Endothelial cell of umbilical vein (primary cell): ENCODE measurements around the gene AKNA. TPM values are rescaled to one million over a fixed set of nuclear protein-coding genes. Genes with fewer than 3 reads are reported as not detected.

Source experiments
- BruUV-seq: library from RNA; stranded (reverse); fragments of 400-500 nt; replicated peaks from 2 replicates; lab custom pipeline; 2021; lab: Mats Ljungman, UMichigan
- CTCF ChIA-PET: fragments of 300-600, 350-600 bp; sonication (Branson Sonifier 250); formaldehyde crosslinking; loops from one replicate; lab custom pipeline; 2021; ENCODE audit warnings: antibody characterized with exemption, inconsistent platforms; lab: Charles Lee
- POLR2A ChIA-PET: fragments of 300-600, 350-600 bp; sonication (Branson Sonifier 250); formaldehyde crosslinking; loops from one replicate; lab custom pipeline; 2021; ENCODE audit warnings: antibody characterized with exemption, inconsistent platforms; lab: Charles Lee
- DNase-seq: peaks from one replicate; pipeline ENCODE4 v3.0.0-alpha.2; 2011; ENCODE audit warnings: low read depth, low spot score
- FAIRE-seq: peaks from 2 replicates; lab custom pipeline; 2011; peaks lifted over from hg19 to GRCh38; lab: Jason Lieb, UNC
- H2AFZ ChIP-seq: 2 replicates; pipeline ENCODE4 v1.6.0; 2012; ENCODE audit warnings: low read depth, low read length, control low read depth, inconsistent platforms
- H3K27ac ChIP-seq: 2 replicates; pipeline ENCODE4 v1.5.1; 2011; ENCODE audit warnings: low read depth, mild to moderate bottlenecking, control low read depth, low read length, moderate library complexity; ENCODE audit not compliant: insufficient read depth
- H3K27me3 ChIP-seq, 2 experiments: 2 replicates each; pipeline versions ENCODE4 v1.6.0 to v1.6.1; 2011; ENCODE audit warnings: low read length in 2 of 2, mixed read lengths in 1 of 2; ENCODE audit not compliant: control insufficient read depth in 2 of 2, insufficient read depth in 2 of 2
- H3K36me3 ChIP-seq, 2 experiments: 2 replicates in 1 of 2; 3 replicates in 1 of 2; pipeline ENCODE4 v1.5.1; 2011; ENCODE audit warnings: low read length in 2 of 2, mild to moderate bottlenecking in 1 of 2, moderate library complexity in 1 of 2; ENCODE audit not compliant: control insufficient read depth in 2 of 2, insufficient read depth in 2 of 2; ENCODE audit errors: extremely low read depth in 1 of 2
- H3K4me1 ChIP-seq: 3 replicates; pipeline ENCODE4 v1.5.1; 2011; ENCODE audit warnings: mild to moderate bottlenecking, low read length; ENCODE audit not compliant: control insufficient read depth, insufficient read depth; ENCODE audit errors: extremely low read depth
- H3K4me2 ChIP-seq: 2 replicates; pipeline ENCODE4 v1.6.1; 2011; ENCODE audit warnings: low read length, control low read depth, mixed read lengths; ENCODE audit not compliant: insufficient read depth
- H3K4me3 ChIP-seq, 3 experiments: fragments of 200-600 bp in 1 of 3; sonication (generic), shearing (Covaris generic) in 1 of 3; replicated peaks in 1 of 3; 2 replicates each; pipeline ENCODE4 v1.5.1; 2011 to 2016; ENCODE audit warnings: control low read depth in 3 of 3, low read length in 3 of 3, mild to moderate bottlenecking in 2 of 3, inconsistent platforms in 1 of 3, low read depth in 1 of 3, moderate library complexity in 1 of 3; ENCODE audit not compliant: insufficient read depth in 1 of 3
- H3K79me2 ChIP-seq: 2 replicates; pipeline ENCODE4 v1.6.0; 2012; ENCODE audit warnings: low read length, inconsistent platforms; ENCODE audit not compliant: control insufficient read depth, insufficient read depth
- H3K9ac ChIP-seq: replicated peaks from 2 replicates; pipeline ENCODE3; 2011; ENCODE audit warnings: low read length, control low read depth; ENCODE audit not compliant: insufficient read depth; ENCODE audit errors: extremely low read depth
- H3K9me1 ChIP-seq: replicated peaks from 3 replicates; pipeline ENCODE4 v1.6.0; 2011; ENCODE audit warnings: mild to moderate bottlenecking, low read length; ENCODE audit not compliant: control insufficient read depth, insufficient read depth; ENCODE audit errors: extremely low read depth
- H3K9me3 ChIP-seq: replicated peaks from 2 replicates; pipeline ENCODE4 v1.5.1; 2012; ENCODE audit warnings: low read length, inconsistent platforms; ENCODE audit not compliant: control insufficient read depth, insufficient read depth
- H4K20me1 ChIP-seq: replicated peaks from 2 replicates; pipeline ENCODE3; 2011; ENCODE audit warnings: mild to moderate bottlenecking, low read length; ENCODE audit not compliant: control insufficient read depth, insufficient read depth; ENCODE audit errors: extremely low read depth
- EZH2 ChIP-seq: IDR thresholded peaks from 2 replicates; pipeline ENCODE4 v1.6.1; 2012; ENCODE audit warnings: borderline replicate concordance, low read depth, mild to moderate bottlenecking, moderate library complexity, low read length, inconsistent platforms; ENCODE audit not compliant: severe bottlenecking
- FOS ChIP-seq: IDR thresholded peaks from 2 replicates; pipeline ENCODE4 v1.6.1; 2011; ENCODE audit warnings: mild to moderate bottlenecking, low read length, moderate library complexity, borderline replicate concordance; ENCODE audit not compliant: insufficient read depth
- GATA2 ChIP-seq: IDR thresholded peaks from 2 replicates; pipeline ENCODE4 v1.7.0; 2011; ENCODE audit warnings: low read depth, mild to moderate bottlenecking, moderate library complexity, mixed read lengths, low read length; ENCODE audit not compliant: insufficient read length, insufficient read depth
- JUN ChIP-seq: IDR thresholded peaks from 2 replicates; pipeline ENCODE4 v1.6.1; 2011; ENCODE audit warnings: borderline replicate concordance, low read depth; ENCODE audit not compliant: insufficient read length, insufficient read depth
- MYC ChIP-seq: IDR thresholded peaks from one replicate; pipeline ENCODE4 v1.6.1; 2011; ENCODE audit warnings: mild to moderate bottlenecking, low read depth, low read length
- POLR2A ChIP-seq: IDR thresholded peaks from 2 replicates; pipeline ENCODE4 v1.6.1; 2012; ENCODE audit warnings: low read depth, mild to moderate bottlenecking, control low read depth, low read length
- POLR2AphosphoS5 ChIP-seq: IDR thresholded peaks from 2 replicates; pipeline ENCODE4 v1.6.1; 2012; ENCODE audit warnings: low read depth, mild to moderate bottlenecking, control low read depth, low read length, moderate library complexity; ENCODE audit not compliant: insufficient read depth
- dilution Hi-C: fragments of 300-500 bp; cut with MboI; formaldehyde crosslinking; loops from one replicate; pipeline ENCODE4 v1.15.0; 2019; ENCODE audit warnings: low sequenced_read_pairs; ENCODE audit not compliant: extremely low pct_ligation_motif_present
- intact Hi-C: fragments of 100-400 bp; cut with micrococcal nuclease; formaldehyde crosslinking; loops from one replicate; pipeline ENCODE4 v1.10.0; 2022
- polyA plus RNA-seq, 4 experiments: library from polyadenylated mRNA; depleted of rRNA in 3 of 4; stranded (reverse) in 3 of 4; unstranded in 1 of 4; fragments of >200 nt; gene quantifications; 2 replicates each; pipeline versions ENCODE4 v1.2.1 to v1.2.3, GENCODE V29; 2011 to 2012; ENCODE audit warnings: missing spikeins in 1 of 4
- total RNA-seq: library from RNA; stranded (reverse); gene quantifications from 2 replicates; pipeline ENCODE4 v1.2.3, GENCODE V29; 2021
- TF ChIP-seq, protein P1 (sequence below), 2 donors: IDR thresholded peaks; 1 replicate in 1 of 2; 2 replicates in 1 of 2; pipeline ENCODE4 v1.5.1; 2011; ENCODE audit warnings: low read length in 2 of 2, mild to moderate bottlenecking in 2 of 2, moderate library complexity in 2 of 2, control low read depth in 1 of 2, inconsistent platforms in 1 of 2, low read depth in 1 of 2; ENCODE audit not compliant: insufficient read depth in 1 of 2; ENCODE audit errors: extremely low read depth in 1 of 2
- TF ChIP-seq, protein P2 (sequence below): IDR thresholded peaks from 2 replicates; pipeline ENCODE4 v1.6.1; 2011; ENCODE audit not compliant: insufficient read depth, insufficient read length

The AKNA gene
- total and polyA plus RNA-seq, 2 donors (not counting 3 experiments of a cell fraction or from before 2014, with no cell fraction given), result 11.3 to 22.4 TPM

DNA sequence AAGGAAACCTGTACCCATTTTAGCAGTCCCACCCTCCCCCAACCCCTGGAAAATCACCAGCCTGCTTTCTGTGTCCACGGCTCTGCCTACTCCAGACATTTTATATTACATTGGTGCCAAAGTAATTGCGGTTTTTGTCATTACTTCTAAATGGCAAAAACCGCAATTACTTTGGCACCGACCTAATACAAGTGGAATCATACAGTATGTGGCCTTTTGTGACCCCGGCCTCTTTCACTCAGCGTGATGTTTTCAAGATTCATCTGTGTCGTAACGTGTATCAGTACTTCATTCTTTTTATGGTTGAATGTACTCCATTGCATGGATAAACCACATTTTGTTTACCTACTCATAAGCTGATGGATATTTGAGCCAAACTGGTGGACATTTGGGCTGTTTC lies 74.6 kb downstream of the AKNA start:
- peaks cover 0 to 2% of the 10 kb centered on the region in 2 experiments for H3K27me3 ChIP-seq
- no peaks in the 10 kb centered on the region for H3K79me2 ChIP-seq
- H3K4me2 ChIP-seq, result no peak overlapping the region
- CTCF ChIA-PET, result interaction anchor here (1.0 to 1.3 kb wide), 3 partner anchors 13 to 230 kb away, joined by 3 to 4 read pairs (median 3); no protein-coding TSS in a partner anchor
- no peaks in the 10 kb centered on the region for H3K4me1 ChIP-seq
- H3K9me3 ChIP-seq, result no peaks in the 10 kb centered on the region
- H2AFZ ChIP-seq, result no peak overlapping the region
- H3K9me1 ChIP-seq, result no peaks in the 10 kb centered on the region
- dilution Hi-C loops, result no loop called here
- H3K36me3 ChIP-seq, result peaks cover 0 to 5% of the 10 kb centered on the region in 2 experiments
- no peaks in the 10 kb centered on the region for H4K20me1 ChIP-seq
- H3K9ac ChIP-seq, result no peak overlapping the region
- DNase-seq (no peak), FAIRE-seq (no peak)
- H3K4me3 ChIP-seq, result no peak overlapping the region
- intact Hi-C loops, result no loop called here
- TF ChIP-seq, protein P1, sequence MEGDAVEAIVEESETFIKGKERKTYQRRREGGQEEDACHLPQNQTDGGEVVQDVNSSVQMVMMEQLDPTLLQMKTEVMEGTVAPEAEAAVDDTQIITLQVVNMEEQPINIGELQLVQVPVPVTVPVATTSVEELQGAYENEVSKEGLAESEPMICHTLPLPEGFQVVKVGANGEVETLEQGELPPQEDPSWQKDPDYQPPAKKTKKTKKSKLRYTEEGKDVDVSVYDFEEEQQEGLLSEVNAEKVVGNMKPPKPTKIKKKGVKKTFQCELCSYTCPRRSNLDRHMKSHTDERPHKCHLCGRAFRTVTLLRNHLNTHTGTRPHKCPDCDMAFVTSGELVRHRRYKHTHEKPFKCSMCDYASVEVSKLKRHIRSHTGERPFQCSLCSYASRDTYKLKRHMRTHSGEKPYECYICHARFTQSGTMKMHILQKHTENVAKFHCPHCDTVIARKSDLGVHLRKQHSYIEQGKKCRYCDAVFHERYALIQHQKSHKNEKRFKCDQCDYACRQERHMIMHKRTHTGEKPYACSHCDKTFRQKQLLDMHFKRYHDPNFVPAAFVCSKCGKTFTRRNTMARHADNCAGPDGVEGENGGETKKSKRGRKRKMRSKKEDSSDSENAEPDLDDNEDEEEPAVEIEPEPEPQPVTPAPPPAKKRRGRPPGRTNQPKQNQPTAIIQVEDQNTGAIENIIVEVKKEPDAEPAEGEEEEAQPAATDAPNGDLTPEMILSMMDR (IDR thresholded peaks at IDR 0.05; ENCODE audit: extremely low read depth in 1 of 2, insufficient read depth in 1 of 2, low read depth in 1 of 2, low read length in 2 of 2), result no peak
- no peak for TF ChIP-seq FOS
- TF ChIP-seq, protein P2, sequence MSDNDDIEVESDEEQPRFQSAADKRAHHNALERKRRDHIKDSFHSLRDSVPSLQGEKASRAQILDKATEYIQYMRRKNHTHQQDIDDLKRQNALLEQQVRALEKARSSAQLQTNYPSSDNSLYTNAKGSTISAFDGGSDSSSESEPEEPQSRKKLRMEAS, result no peak
- TF ChIP-seq JUN, result no peak
- TF ChIP-seq POLR2A, result no peak
- TF ChIP-seq POLR2AphosphoS5, result no peak
- no peak for TF ChIP-seq EZH2
- TF ChIP-seq MYC, result no peak
- no peak for TF ChIP-seq GATA2
- no TSS peak for BruUV-seq
- POLR2A ChIA-PET, result no interaction called here
- H3K27ac ChIP-seq, result no peak overlapping the region
